Ascending aorta (tissue), 2 donors: ENCODE measurements around the gene RNF114. TPM values are rescaled to one million over a fixed set of nuclear protein-coding genes. Genes with fewer than 3 reads are reported as not detected.
"Not testable (repeated sequence)": the region's sequence is repeated elsewhere in the genome, so short reads cannot be mapped to it uniquely, and the experiment has no call there.

ENCODE experiments used
- DNase-seq, 2 donors: peaks; one replicate each; pipeline ENCODE4 v3.0.0-alpha.2; 2019; ENCODE audit warnings: low spot score in 2 of 2
- H3K27ac ChIP-seq, 2 donors: fragments of 200-600 bp; sonication (generic); one replicate each; pipeline ENCODE4 v1.5.1; 2016 to 2017; ENCODE audit warnings: mild to moderate bottlenecking in 1 of 2
- H3K27me3 ChIP-seq: fragments of 200-600 bp; sonication (generic); one replicate; pipeline ENCODE4 v1.5.1; 2017
- H3K36me3 ChIP-seq, 2 donors: fragments of 200-600 bp; sonication (generic); one replicate each; pipeline ENCODE4 v1.5.1; 2016
- H3K4me1 ChIP-seq, 2 donors: fragments of 200-600 bp; sonication (generic); one replicate each; pipeline ENCODE4 v1.5.1; 2016 to 2017; ENCODE audit warnings: mild to moderate bottlenecking in 1 of 2
- H3K4me3 ChIP-seq, 2 donors: fragments of 200-600 bp; sonication (generic); one replicate each; pipeline ENCODE4 v1.5.1; 2016 to 2017; ENCODE audit warnings: mild to moderate bottlenecking in 1 of 2
- H3K9me3 ChIP-seq, 2 donors: fragments of 200-600 bp; sonication (generic); one replicate each; pipeline ENCODE4 v1.5.1; 2016
- CTCF ChIP-seq, 3 experiments: fragments of 200-600 bp in 2 of 3; fragments of 450-650 bp in 1 of 3; sonication (generic) in 2 of 3; IDR thresholded peaks; one replicate each; pipeline ENCODE4 v1.5.1; 2016 to 2019; ENCODE audit warnings: antibody characterized with exemption in 3 of 3, mild to moderate bottlenecking in 1 of 3, moderate library complexity in 1 of 3
- intact Hi-C: fragments of 100-400 bp; cut with DNase I; formaldehyde crosslinking; loops from one replicate; pipeline ENCODE4 v1.15.1; 2023
- total RNA-seq: library from RNA; depleted of rRNA; stranded (reverse); fragments of >200 nt; gene quantifications from one replicate; pipeline ENCODE4 v1.1.0, GENCODE V29; 2016

RNF114 gene
- total RNA-seq, 1 donor from 2014 or later = 77.0 TPM

GRCh38 chr20:49969234-49969633 is 33.0 kb downstream of the RNF114 start:
- Histone ChIP-seq H3K36me3 (no peaks in the 10 kb centered on the region), H3K27ac (no peak overlapping the region)

GRCh38 chr20:49969946-49970345 is 33.7 kb downstream of the RNF114 start:
- Histone ChIP-seq H3K9me3 (no peaks in the 10 kb centered on the region), H3K4me1 (no peaks in the 10 kb centered on the region), H3K27ac (no peak overlapping the region), H3K27me3 (no peaks in the 10 kb centered on the region), H3K4me3 (no peak overlapping the region), H3K36me3 (no peaks in the 10 kb centered on the region)
- DNase-seq = no peak
- no peak for TF ChIP-seq CTCF (IDR thresholded peaks at IDR 0.05)
- intact Hi-C loops = no loop called here

More at GRCh38 chr20:49969234-49969633, 33.0 kb downstream of the RNF114 start:
- TF ChIP-seq CTCF (IDR thresholded peaks at IDR 0.05) = no peak
- H3K4me1 ChIP-seq = no peaks in the 10 kb centered on the region
- H3K9me3 ChIP-seq = no peaks in the 10 kb centered on the region
- H3K4me3 ChIP-seq = no peak overlapping the region
- no peak for DNase-seq
- intact Hi-C loops = no loop called here
- H3K27me3 ChIP-seq = no peaks in the 10 kb centered on the region

GRCh38 chr20:49970498-49970897 is 34.3 kb downstream of the RNF114 start:
- TF ChIP-seq CTCF (IDR thresholded peaks at IDR 0.05) = no peak
- H3K4me3 ChIP-seq = no peak overlapping the region
- H3K4me1 ChIP-seq = no peaks in the 10 kb centered on the region
- H3K9me3 ChIP-seq = no peaks in the 10 kb centered on the region
- no peak overlapping the region for H3K27ac ChIP-seq
- intact Hi-C loops = no loop called here
- H3K36me3 ChIP-seq = no peaks in the 10 kb centered on the region
- no peak for DNase-seq
- no peaks in the 10 kb centered on the region for H3K27me3 ChIP-seq

GRCh38 chr20:49973981-49974380 is 37.8 kb downstream of the RNF114 start:
- Histone ChIP-seq H3K4me1 (peaks cover 0 to under 1% of the 10 kb centered on the region in 2 donors), H3K36me3 (no peaks in the 10 kb centered on the region), H3K27ac (no peak overlapping the region), H3K27me3 (no peaks in the 10 kb centered on the region), H3K4me3 (no peak overlapping the region), H3K9me3 (no peaks in the 10 kb centered on the region)
- DNase-seq = no peak
- intact Hi-C loops = no loop called here
- no peak for TF ChIP-seq CTCF (IDR thresholded peaks at IDR 0.05)

- TF ChIP-seq CTCF (IDR thresholded peaks at IDR 0.05) = no peak
- no peaks in the 10 kb centered on the region for H3K36me3 ChIP-seq
- no peaks in the 10 kb centered on the region for H3K9me3 ChIP-seq
- intact Hi-C loops = no loop called here
- no peaks in the 10 kb centered on the region for H3K27me3 ChIP-seq
- H3K4me1 ChIP-seq = peaks cover 0 to 4% of the 10 kb centered on the region in 2 donors
- H3K27ac ChIP-seq = no peak overlapping the region
- no peak overlapping the region for H3K4me3 ChIP-seq
- DNase-seq = no peak
Observed at GRCh38 chr20:49976542-49976941, 40.3 kb downstream of the RNF114 start.

GRCh38 chr20:49977740-49978139 is 41.5 kb downstream of the RNF114 start:
- DNase-seq, H3K4me3 ChIP-seq, H3K27me3 ChIP-seq, intact Hi-C loops, H3K27ac ChIP-seq, H3K4me1 ChIP-seq, H3K36me3 ChIP-seq, H3K9me3 ChIP-seq: not testable (repeated sequence)
